ENCODE results near the gene TBC1D22A. TPM values are rescaled to one million over a fixed set of nuclear protein-coding genes. Genes with fewer than 3 reads are reported as not detected.

Gene TBC1D22A
- total RNA-seq, 6 donors from 2014 or later = 27.1 to 48.2 (median 35.3) TPM

- peaks cover 0 to 4% (median 0%) of the 10 kb centered on the region in 4 donors for H3K36me3 ChIP-seq
- no peak for ATAC-seq (ENCODE audit: low FRiP score in 2 of 2)
- WGBS, 2 donors = 95% methylated on average over 10 of the region's 10 CpGs
- H3K4me3 ChIP-seq = no peak overlapping the region
- no peaks in the 10 kb centered on the region for H3K4me1 ChIP-seq
- H3K27me3 ChIP-seq = no peaks in the 10 kb centered on the region
- no peak for DNase-seq
- no peak overlapping the region for H3K27ac ChIP-seq
- TF ChIP-seq POLR2AphosphoS5 (IDR thresholded peaks at IDR 0.05) (no peak), POLR2A (IDR thresholded peaks at IDR 0.05) (no peak), CTCF (IDR thresholded peaks at IDR 0.05) (no peak), EP300 (IDR thresholded peaks at IDR 0.05) (no peak)
- no peaks in the 10 kb centered on the region for H3K9me3 ChIP-seq
Observed at GRCh38 chr22:46958191-46958590, 195.7 kb downstream of the TBC1D22A start.

- H3K4me1 ChIP-seq = no peaks in the 10 kb centered on the region
- H3K27me3 ChIP-seq = no peaks in the 10 kb centered on the region
- peaks cover 0 to 4% (median 0%) of the 10 kb centered on the region in 4 donors for H3K36me3 ChIP-seq
- TF ChIP-seq CTCF (IDR thresholded peaks at IDR 0.05) (no peak), POLR2AphosphoS5 (IDR thresholded peaks at IDR 0.05) (no peak), EP300 (IDR thresholded peaks at IDR 0.05) (no peak)
- no peak for DNase-seq
- H3K27ac ChIP-seq = no peak overlapping the region
- no peak overlapping the region for H3K4me3 ChIP-seq
- WGBS, 2 donors = 94 to 97% methylated on average over 10 of the region's 10 CpGs
- ATAC-seq (ENCODE audit: low FRiP score in 2 of 2) = no peak
- H3K9me3 ChIP-seq = no peaks in the 10 kb centered on the region
Observed at GRCh38 chr22:46958658-46959057, 196.2 kb downstream of the TBC1D22A start.

- 85 to 93% methylated on average over 13 of the region's 13 CpGs for WGBS, 2 donors
- no peak for ATAC-seq (ENCODE audit: low FRiP score in 2 of 2)
Observed at GRCh38 chr22:46959369-46959768, 196.9 kb downstream of the TBC1D22A start.

GRCh38 chr22:46961591-46962295 lies 199.3 kb downstream of the TBC1D22A start:
- H3K27me3 ChIP-seq = no peaks in the 10 kb centered on the region
- H3K27ac ChIP-seq = no peak overlapping the region
- TF ChIP-seq CTCF (IDR thresholded peaks at IDR 0.05) (no peak), POLR2A (IDR thresholded peaks at IDR 0.05) (no peak), EP300 (IDR thresholded peaks at IDR 0.05) (no peak)
- no peak for ATAC-seq (ENCODE audit: low FRiP score in 2 of 2)
- DNase-seq = no peak
- peaks cover 0 to 4% (median 0%) of the 10 kb centered on the region in 4 donors for H3K36me3 ChIP-seq
- WGBS, 2 donors = 83 to 86% methylated on average over 17 of the region's 17 CpGs
- no peaks in the 10 kb centered on the region for H3K4me1 ChIP-seq
- no peaks in the 10 kb centered on the region for H3K9me3 ChIP-seq
- H3K4me3 ChIP-seq = no peak overlapping the region

More at GRCh38 chr22:46959369-46959768, 196.9 kb downstream of the TBC1D22A start:
- TF ChIP-seq POLR2A (IDR thresholded peaks at IDR 0.05) = no peak
- TF ChIP-seq CTCF (IDR thresholded peaks at IDR 0.05) = no peak
- TF ChIP-seq POLR2AphosphoS5 (IDR thresholded peaks at IDR 0.05) = no peak
- TF ChIP-seq EP300 (IDR thresholded peaks at IDR 0.05) = no peak
- H3K36me3 ChIP-seq = peaks cover 0 to 4% (median 0%) of the 10 kb centered on the region in 4 donors
- H3K27me3 ChIP-seq = no peaks in the 10 kb centered on the region
- H3K4me3 ChIP-seq = no peak overlapping the region
- DNase-seq = peak in 1 of 2 donors; percentile 50
- no peaks in the 10 kb centered on the region for H3K4me1 ChIP-seq
- H3K27ac ChIP-seq = no peak overlapping the region
- no peaks in the 10 kb centered on the region for H3K9me3 ChIP-seq

- 68 to 79% methylated on average over 5 of the region's 5 CpGs for WGBS, 2 donors
- H3K4me1 ChIP-seq = no peaks in the 10 kb centered on the region
- TF ChIP-seq POLR2A (IDR thresholded peaks at IDR 0.05) (no peak), POLR2AphosphoS5 (IDR thresholded peaks at IDR 0.05) (no peak), CTCF (IDR thresholded peaks at IDR 0.05) (no peak), EP300 (IDR thresholded peaks at IDR 0.05) (no peak)
- peaks cover 0 to 4% (median 0%) of the 10 kb centered on the region in 4 donors for H3K36me3 ChIP-seq
- DNase-seq = no peak
- no peak for ATAC-seq (ENCODE audit: low FRiP score in 2 of 2)
- H3K9me3 ChIP-seq = no peaks in the 10 kb centered on the region
- no peak overlapping the region for H3K27ac ChIP-seq
- H3K4me3 ChIP-seq = no peak overlapping the region
- H3K27me3 ChIP-seq = no peaks in the 10 kb centered on the region
Observed at GRCh38 chr22:46962406-46962805, 200.0 kb downstream of the TBC1D22A start.

Data from upper lobe of left lung (tissue), 6 donors.